RPMI7951 (cell line): ENCODE data around the gene TNS3. TPM values are rescaled to one million over a fixed set of nuclear protein-coding genes. Genes with fewer than 3 reads are reported as not detected.

Source experiments
- DNase-seq: peaks from one replicate; pipeline ENCODE4 v3.0.0-alpha.2; 2012; ENCODE audit warnings: low read depth
- total RNA-seq: library from RNA; depleted of rRNA; stranded (reverse); fragments of >200 nt; shearing (Covaris generic); gene quantifications from 2 replicates; pipeline ENCODE4 v1.2.3, GENCODE V29; 2014

The TNS3 gene
- total RNA-seq, 1 experiment from 2014 or later: 149 TPM

- DNase-seq: peak; percentile 88
These were observed 295.9 kb downstream of the TNS3 start for GRCh38 chr7:47285860-47286491.

- DNase-seq: no peak
These were observed 296.9 kb downstream of the TNS3 start for GRCh38 chr7:47284691-47285635.

GRCh38 chr7:47283497-47284131, 298.3 kb downstream of the TNS3 start:
- no peak for DNase-seq

GRCh38 chr7:47282790-47283496, 299.0 kb downstream of the TNS3 start:
- no peak for DNase-seq

- no peak for DNase-seq
These were observed 299.8 kb downstream of the TNS3 start for GRCh38 chr7:47281966-47282643.

GRCh38 chr7:47281161-47281560, 300.8 kb downstream of the TNS3 start:
- DNase-seq: no peak

- DNase-seq: no peak
These were observed 301.8 kb downstream of the TNS3 start for GRCh38 chr7:47280114-47280513.

GRCh38 chr7:47278043-47278442, 303.9 kb downstream of the TNS3 start:
- no peak for DNase-seq

GRCh38 chr7:47277321-47277781, 304.6 kb downstream of the TNS3 start:
- DNase-seq: no peak

- no peak for DNase-seq
These were observed 307.7 kb downstream of the TNS3 start for GRCh38 chr7:47273974-47274766.

GRCh38 chr7:47273088-47273487, 308.8 kb downstream of the TNS3 start:
- no peak for DNase-seq

- no peak for DNase-seq
These were observed 310.2 kb downstream of the TNS3 start for GRCh38 chr7:47271749-47272148.

GRCh38 chr7:47268851-47269836, 312.8 kb downstream of the TNS3 start:
- DNase-seq: no peak

- no peak for DNase-seq
These were observed 314.6 kb downstream of the TNS3 start for GRCh38 chr7:47267346-47267745.

- DNase-seq: peak; percentile 63
These were observed 315.1 kb downstream of the TNS3 start for GRCh38 chr7:47266799-47267198.

- DNase-seq: peak; percentile 83
These were observed 315.7 kb downstream of the TNS3 start for GRCh38 chr7:47266131-47266706.

GRCh38 chr7:47265621-47266020, 316.3 kb downstream of the TNS3 start:
- DNase-seq: no peak

- no peak for DNase-seq
These were observed 317.8 kb downstream of the TNS3 start for GRCh38 chr7:47264021-47264651.
